Ovary (tissue), 9 donors: ENCODE data around the gene DYNC2LI1. TPM values are rescaled to one million over a fixed set of nuclear protein-coding genes. Genes with fewer than 3 reads are reported as not detected.

Experiments
- DNase-seq, 5 donors: peaks; one replicate each; pipeline ENCODE4 v3.0.0-alpha.2; 2019 to 2020
- H3K27ac ChIP-seq, 2 donors: fragments of 200-600 bp; one replicate each; pipeline versions ENCODE4 v1.5.1 to v1.8.0; 2019 to 2022
- H3K27me3 ChIP-seq: fragments of 200-600 bp; one replicate; pipeline ENCODE4 v1.8.0; 2022
- H3K36me3 ChIP-seq: fragments of 200-600 bp; sonication (generic); one replicate; pipeline ENCODE4 v1.5.1; 2019
- H3K4me1 ChIP-seq: one replicate; pipeline ENCODE4 v1.8.1; 2013; ENCODE audit warnings: mild to moderate bottlenecking, moderate library complexity; ENCODE audit not compliant: insufficient read depth
- H3K4me3 ChIP-seq: fragments of 200-600 bp; sonication (generic); one replicate; pipeline ENCODE4 v1.5.1; 2017
- H3K9me3 ChIP-seq, 2 donors: fragments of 200-600 bp in 1 of 2; sonication (generic) in 1 of 2; one replicate each; pipeline versions ENCODE4 v1.5.1 to v1.8.1; 2013 to 2019; ENCODE audit warnings: mild to moderate bottlenecking in 1 of 2, moderate library complexity in 1 of 2
- EP300 ChIP-seq: sonication (generic); formaldehyde crosslinking; IDR thresholded peaks from one replicate; pipeline ENCODE4 v1.6.1; 2017; ENCODE audit warnings: antibody characterized with exemption
- POLR2A ChIP-seq: fragments of 450-650 bp; IDR thresholded peaks from one replicate; pipeline ENCODE4 v1.6.1; 2017; ENCODE audit warnings: antibody characterized with exemption, mild to moderate bottlenecking, moderate library complexity
- WGBS, 3 donors: extraction: QIAGEN DNeasy Blood & Tissue Kit in 1 of 3; methylation state at CpG; one replicate each; pipeline versions ENCODE4 v1.1.5 to v1.1.7; 2013 to 2017; 5-methylcytosine and 5-hydroxymethylcytosine counted together
- intact Hi-C, 4 donors: fragments of 100-400 bp; cut with DNase I; formaldehyde crosslinking; loops; one replicate each; pipeline versions ENCODE4 v1.11.0 to v1.15.1; 2022 to 2023
- polyA plus RNA-seq, 2 donors: library from polyadenylated mRNA; stranded (reverse); fragments of 200-250 nt in 1 of 2; fragments of 350-450 nt in 1 of 2; fragmentation: Illumina TruSeq in 1 of 2; extraction: RNeasy Lipid Tissue Mini Kit (QIAGEN cat#74804) in 1 of 2; gene quantifications; one replicate each; pipeline ENCODE4 v1.2.3, GENCODE V29; 2013 to 2014
- total RNA-seq, 7 donors: library from RNA; depleted of rRNA in 2 of 7; stranded (reverse); fragments of >200 nt in 2 of 7; fragmentation: NEBNext Ultra II Directional in 3 of 7; extraction: Animal tissue kit (Norgen Biotek cat#: 25700) in 3 of 7; gene quantifications; one replicate each; pipeline versions ENCODE4 v1.1.0 to v1.2.4, GENCODE V29; 2016 to 2023
- TF ChIP-seq, protein P1 (sequence below), 3 donors: fragments of 450-650 bp in 2 of 3; fragments of 200-600 bp in 1 of 3; IDR thresholded peaks; one replicate each; pipeline versions ENCODE4 v1.5.1 to v1.8.0; 2016 to 2022; ENCODE audit warnings: antibody characterized with exemption in 3 of 3, mild to moderate bottlenecking in 1 of 3
- donor health status: DM: no; HTN: no; CAD: no; lungs with moderate emphysema.
- donor health status: DM: no; HTN: no; CAD: no.
- donor health status: Bipolar disorder and iron deficiency.
- donor health status: DM: yes; HTN: yes; CAD: no.
- donor health status: DM: no; HTN: no; CAD: no.
- donor health status: DM: yes; HTN: yes; CAD: no.

DYNC2LI1 gene
- total and polyA plus RNA-seq, 9 donors, result 18.1 to 54.3 (median 31.6) TPM

- Histone ChIP-seq H3K27ac (no peak overlapping the region), H3K9me3 (no peaks in the 10 kb centered on the region), H3K4me3 (no peak overlapping the region), H3K36me3 (no peaks in the 10 kb centered on the region), H3K27me3 (no peaks in the 10 kb centered on the region), H3K4me1 (no peaks in the 10 kb centered on the region)
- TF ChIP-seq POLR2A (no peak), EP300 (no peak)
- TF ChIP-seq, protein P1, sequence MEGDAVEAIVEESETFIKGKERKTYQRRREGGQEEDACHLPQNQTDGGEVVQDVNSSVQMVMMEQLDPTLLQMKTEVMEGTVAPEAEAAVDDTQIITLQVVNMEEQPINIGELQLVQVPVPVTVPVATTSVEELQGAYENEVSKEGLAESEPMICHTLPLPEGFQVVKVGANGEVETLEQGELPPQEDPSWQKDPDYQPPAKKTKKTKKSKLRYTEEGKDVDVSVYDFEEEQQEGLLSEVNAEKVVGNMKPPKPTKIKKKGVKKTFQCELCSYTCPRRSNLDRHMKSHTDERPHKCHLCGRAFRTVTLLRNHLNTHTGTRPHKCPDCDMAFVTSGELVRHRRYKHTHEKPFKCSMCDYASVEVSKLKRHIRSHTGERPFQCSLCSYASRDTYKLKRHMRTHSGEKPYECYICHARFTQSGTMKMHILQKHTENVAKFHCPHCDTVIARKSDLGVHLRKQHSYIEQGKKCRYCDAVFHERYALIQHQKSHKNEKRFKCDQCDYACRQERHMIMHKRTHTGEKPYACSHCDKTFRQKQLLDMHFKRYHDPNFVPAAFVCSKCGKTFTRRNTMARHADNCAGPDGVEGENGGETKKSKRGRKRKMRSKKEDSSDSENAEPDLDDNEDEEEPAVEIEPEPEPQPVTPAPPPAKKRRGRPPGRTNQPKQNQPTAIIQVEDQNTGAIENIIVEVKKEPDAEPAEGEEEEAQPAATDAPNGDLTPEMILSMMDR (IDR thresholded peaks at IDR 0.05), result no peak
- intact Hi-C loops, result no loop called here
- DNase-seq, result no peak
- 25 to 50% (median 44%) methylated on average over 1 of the region's 1 CpG for WGBS, 3 donors
Observed at GRCh38 chr2:43796206-43796605, 22.4 kb downstream of the DYNC2LI1 start.

- TF ChIP-seq, protein P1 (IDR thresholded peaks at IDR 0.05), result no peak
- TF ChIP-seq EP300 (no peak), POLR2A (no peak)
- no peaks in the 10 kb centered on the region for H3K4me1 ChIP-seq
- H3K4me3 ChIP-seq, result no peak overlapping the region
- H3K9me3 ChIP-seq, result no peaks in the 10 kb centered on the region
- WGBS, 3 donors, result 90 to 91% (median 90%) methylated on average over 4 of the region's 4 CpGs
- no peak for DNase-seq
- intact Hi-C loops, result no loop called here
- no peaks in the 10 kb centered on the region for H3K27me3 ChIP-seq
- H3K36me3 ChIP-seq, result no peaks in the 10 kb centered on the region
- no peak overlapping the region for H3K27ac ChIP-seq
Observed at GRCh38 chr2:43798300-43798699, 24.5 kb downstream of the DYNC2LI1 start.

GRCh38 chr2:43800894-43801293, 27.1 kb downstream of the DYNC2LI1 start:
- no peaks in the 10 kb centered on the region for H3K4me1 ChIP-seq
- H3K4me3 ChIP-seq, result no peak overlapping the region
- no peak overlapping the region for H3K27ac ChIP-seq
- no peaks in the 10 kb centered on the region for H3K27me3 ChIP-seq
- H3K36me3 ChIP-seq, result no peaks in the 10 kb centered on the region
- intact Hi-C loops, result no loop called here
- TF ChIP-seq EP300 (no peak), POLR2A (no peak)
- TF ChIP-seq, protein P1 (IDR thresholded peaks at IDR 0.05), result no peak
- DNase-seq, result no peak
- no peaks in the 10 kb centered on the region for H3K9me3 ChIP-seq

- DNase-seq, result no peak
- TF ChIP-seq POLR2A, result no peak
- TF ChIP-seq, protein P1 (IDR thresholded peaks at IDR 0.05), result no peak
- no peak for TF ChIP-seq EP300
- H3K9me3 ChIP-seq, result no peaks in the 10 kb centered on the region
- H3K27me3 ChIP-seq, result no peaks in the 10 kb centered on the region
- no peaks in the 10 kb centered on the region for H3K36me3 ChIP-seq
- 94 to 97% (median 96%) methylated on average over 2 of the region's 2 CpGs for WGBS, 3 donors
- intact Hi-C loops, result no loop called here
- H3K4me3 ChIP-seq, result no peak overlapping the region
- no peak overlapping the region for H3K27ac ChIP-seq
- no peaks in the 10 kb centered on the region for H3K4me1 ChIP-seq
Observed at GRCh38 chr2:43802135-43802534, 28.3 kb downstream of the DYNC2LI1 start.

GRCh38 chr2:43803113-43803512, 29.3 kb downstream of the DYNC2LI1 start:
- TF ChIP-seq POLR2A (no peak), EP300 (no peak)
- TF ChIP-seq, protein P1 (IDR thresholded peaks at IDR 0.05), result no peak
- intact Hi-C loops, result no loop called here
- 80 to 97% (median 84%) methylated on average over 1 of the region's 1 CpG for WGBS, 3 donors
- H3K27ac ChIP-seq, result no peak overlapping the region
- H3K27me3 ChIP-seq, result no peaks in the 10 kb centered on the region
- H3K9me3 ChIP-seq, result no peaks in the 10 kb centered on the region
- H3K36me3 ChIP-seq, result no peaks in the 10 kb centered on the region
- H3K4me3 ChIP-seq, result no peak overlapping the region
- DNase-seq, result no peak
- no peaks in the 10 kb centered on the region for H3K4me1 ChIP-seq
